Natural killer cell (primary cell): ENCODE data around the gene ZNF532. TPM values are rescaled to one million over a fixed set of nuclear protein-coding genes. Genes with fewer than 3 reads are reported as not detected.

Experiments used
- ATAC-seq, 3 donors: fragments of 150-1000 bp in 2 of 3; fragments of 200-7000 bp in 1 of 3; cut with Tn5 transposase; 1 replicate in 1 of 3; 2 replicates in 2 of 3; pipeline ENCODE4 v1.10.0; 2021; ENCODE audit warnings: mild to moderate bottlenecking in 2 of 3, moderate library complexity in 2 of 3
- DNase-seq, 2 donors: peaks; one replicate each; pipeline versions ENCODE4 v3.0.0 to v3.0.0-alpha.2; 2013 to 2021; ENCODE audit warnings: mixed read lengths in 1 of 2
- H3K27ac ChIP-seq: one replicate; pipeline ENCODE4 v1.5.1; 2013; ENCODE audit warnings: mild to moderate bottlenecking, low read length
- H3K27me3 ChIP-seq: one replicate; pipeline ENCODE4 v1.6.1; 2013; ENCODE audit warnings: low read length; ENCODE audit not compliant: control insufficient read depth, insufficient read depth
- H3K36me3 ChIP-seq: one replicate; pipeline ENCODE4 v1.6.1; 2013; ENCODE audit warnings: low read length; ENCODE audit not compliant: control insufficient read depth, insufficient read depth
- H3K4me1 ChIP-seq: one replicate; pipeline ENCODE4 v1.6.1; 2013; ENCODE audit warnings: low read length; ENCODE audit not compliant: control insufficient read depth, insufficient read depth
- H3K4me3 ChIP-seq: one replicate; pipeline ENCODE4 v1.5.1; 2013; ENCODE audit warnings: low read length
- H3K9me3 ChIP-seq: one replicate; pipeline ENCODE4 v1.6.1; 2013; ENCODE audit warnings: low read length; ENCODE audit not compliant: control insufficient read depth, insufficient read depth
- H3K27ac Mint-ChIP-seq, 2 donors: one replicate each; pipeline ENCODE4 v1.8.0; 2022; ENCODE audit warnings: mild to moderate bottlenecking in 2 of 2, mixed read lengths in 2 of 2, moderate library complexity in 1 of 2
- H3K27me3 Mint-ChIP-seq, 2 donors: one replicate each; pipeline ENCODE4 v1.8.0; 2022; ENCODE audit warnings: low read depth in 2 of 2, mixed read lengths in 2 of 2
- H3K36me3 Mint-ChIP-seq: one replicate; pipeline ENCODE4 v1.8.0; 2022; ENCODE audit warnings: mixed read lengths
- H3K4me1 Mint-ChIP-seq, 2 donors: one replicate each; pipeline ENCODE4 v1.8.0; 2022; ENCODE audit warnings: mixed read lengths in 2 of 2
- H3K4me3 Mint-ChIP-seq: one replicate; pipeline ENCODE4 v1.8.0; 2022; ENCODE audit warnings: mild to moderate bottlenecking, moderate library complexity, mixed read lengths
- H3K9me3 Mint-ChIP-seq, 2 donors: one replicate each; pipeline ENCODE4 v1.8.0; 2022; ENCODE audit warnings: mixed read lengths in 2 of 2
- WGBS: methylation state at CpG from one replicate; pipeline ENCODE4 v1.1.7; 2013; ENCODE audit warnings: missing lambda C conversion rate; ENCODE audit not compliant: insufficient coverage; 5-methylcytosine and 5-hydroxymethylcytosine counted together
- intact Hi-C: fragments of 100-400 bp; cut with micrococcal nuclease; formaldehyde crosslinking; loops from one replicate; pipeline ENCODE4 v1.14.2; 2022
- total RNA-seq, 4 donors: library from RNA; stranded (reverse); fragments of 120-200 nt in 1 of 4; gene quantifications; one replicate each; pipeline versions ENCODE4 v1.2.3 to v1.2.4, GENCODE V29; 2013 to 2022
- TF ChIP-seq, protein P1 (sequence below): fragments of 200-600 bp; IDR thresholded peaks from one replicate; pipeline ENCODE4 v1.8.0; 2022; ENCODE audit warnings: antibody characterized with exemption

The ZNF532 gene
- total RNA-seq, 3 donors from 2014 or later (not counting 1 experiment from before 2014, with no cell fraction given) = 4.8 to 28.5 (median 6.1) TPM

DNA sequence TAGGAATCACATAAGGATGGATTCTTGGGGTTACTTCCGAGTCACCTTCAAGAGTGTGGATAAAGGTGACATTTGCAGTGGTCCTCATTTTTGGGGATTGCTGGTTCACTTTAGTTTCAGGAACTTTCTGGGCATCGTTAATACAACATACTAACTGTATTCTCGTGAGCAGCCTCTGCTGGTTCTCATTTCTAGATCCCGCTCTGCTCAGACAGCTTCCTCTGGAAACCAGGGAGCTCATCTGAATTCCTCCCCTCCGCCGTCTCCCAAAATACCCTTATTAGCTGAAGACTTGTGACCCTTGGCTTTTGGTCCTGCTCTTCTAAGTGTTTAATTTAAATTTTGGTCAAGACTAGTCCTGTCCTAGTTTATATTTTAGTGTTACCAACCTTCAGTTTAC lies 64.5 kb downstream of the ZNF532 start:
- Histone ChIP-seq H3K4me3 (no peak overlapping the region), H3K4me1 (no peaks in the 10 kb centered on the region), H3K27me3 (no peaks in the 10 kb centered on the region), H3K36me3 (no peaks in the 10 kb centered on the region), H3K9me3 (no peaks in the 10 kb centered on the region), H3K27ac (no peak overlapping the region)
- no peaks in the 10 kb centered on the region for H3K9me3 Mint-ChIP-seq
- H3K36me3 Mint-ChIP-seq = no peaks in the 10 kb centered on the region
- H3K27ac Mint-ChIP-seq = no peak overlapping the region
- no peak for ATAC-seq
- no peak for DNase-seq
- TF ChIP-seq, protein P1, sequence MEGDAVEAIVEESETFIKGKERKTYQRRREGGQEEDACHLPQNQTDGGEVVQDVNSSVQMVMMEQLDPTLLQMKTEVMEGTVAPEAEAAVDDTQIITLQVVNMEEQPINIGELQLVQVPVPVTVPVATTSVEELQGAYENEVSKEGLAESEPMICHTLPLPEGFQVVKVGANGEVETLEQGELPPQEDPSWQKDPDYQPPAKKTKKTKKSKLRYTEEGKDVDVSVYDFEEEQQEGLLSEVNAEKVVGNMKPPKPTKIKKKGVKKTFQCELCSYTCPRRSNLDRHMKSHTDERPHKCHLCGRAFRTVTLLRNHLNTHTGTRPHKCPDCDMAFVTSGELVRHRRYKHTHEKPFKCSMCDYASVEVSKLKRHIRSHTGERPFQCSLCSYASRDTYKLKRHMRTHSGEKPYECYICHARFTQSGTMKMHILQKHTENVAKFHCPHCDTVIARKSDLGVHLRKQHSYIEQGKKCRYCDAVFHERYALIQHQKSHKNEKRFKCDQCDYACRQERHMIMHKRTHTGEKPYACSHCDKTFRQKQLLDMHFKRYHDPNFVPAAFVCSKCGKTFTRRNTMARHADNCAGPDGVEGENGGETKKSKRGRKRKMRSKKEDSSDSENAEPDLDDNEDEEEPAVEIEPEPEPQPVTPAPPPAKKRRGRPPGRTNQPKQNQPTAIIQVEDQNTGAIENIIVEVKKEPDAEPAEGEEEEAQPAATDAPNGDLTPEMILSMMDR = no peak
- peaks cover 6 to 16% of the 10 kb centered on the region in 2 donors for H3K27me3 Mint-ChIP-seq
- no peak overlapping the region for H3K4me3 Mint-ChIP-seq
- H3K4me1 Mint-ChIP-seq = no peaks in the 10 kb centered on the region
- intact Hi-C loops = no loop called here
- 91% methylated on average over 6 of the region's 6 CpGs for WGBS

DNA sequence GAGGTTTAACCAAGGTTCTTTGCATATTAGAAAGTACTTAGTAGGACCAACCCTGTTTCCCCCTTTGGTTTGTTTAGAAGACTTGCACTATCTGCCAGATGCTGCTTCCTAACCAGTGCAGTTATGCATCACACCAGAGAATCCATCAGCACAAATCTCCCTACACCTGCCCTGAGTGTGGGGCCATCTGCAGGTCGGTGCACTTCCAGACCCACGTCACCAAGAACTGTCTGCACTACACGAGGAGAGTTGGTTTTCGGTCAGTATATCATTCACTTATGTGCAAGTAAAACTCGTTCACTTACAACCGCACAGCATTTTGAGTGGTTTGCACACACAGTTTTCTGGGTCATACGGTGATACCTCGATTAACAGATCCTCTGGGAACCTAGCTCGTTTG lies 69.7 kb downstream of the ZNF532 start:
- H3K27ac Mint-ChIP-seq = no peak overlapping the region
- H3K27me3 ChIP-seq = no peaks in the 10 kb centered on the region
- H3K4me3 Mint-ChIP-seq = no peak overlapping the region
- intact Hi-C loops = no loop called here
- H3K36me3 Mint-ChIP-seq = no peaks in the 10 kb centered on the region
- ATAC-seq (no peak), DNase-seq (no peak)
- TF ChIP-seq, protein P1 = no peak
- H3K9me3 ChIP-seq = no peaks in the 10 kb centered on the region
- H3K4me1 Mint-ChIP-seq = no peaks in the 10 kb centered on the region
- H3K27ac ChIP-seq = no peak overlapping the region
- H3K4me1 ChIP-seq = no peaks in the 10 kb centered on the region
- H3K27me3 Mint-ChIP-seq = peaks cover 6 to 7% of the 10 kb centered on the region in 2 donors
- WGBS = 88% methylated on average over 9 of the region's 9 CpGs
- H3K4me3 ChIP-seq = no peak overlapping the region
- no peaks in the 10 kb centered on the region for H3K36me3 ChIP-seq
- H3K9me3 Mint-ChIP-seq = no peaks in the 10 kb centered on the region

DNA sequence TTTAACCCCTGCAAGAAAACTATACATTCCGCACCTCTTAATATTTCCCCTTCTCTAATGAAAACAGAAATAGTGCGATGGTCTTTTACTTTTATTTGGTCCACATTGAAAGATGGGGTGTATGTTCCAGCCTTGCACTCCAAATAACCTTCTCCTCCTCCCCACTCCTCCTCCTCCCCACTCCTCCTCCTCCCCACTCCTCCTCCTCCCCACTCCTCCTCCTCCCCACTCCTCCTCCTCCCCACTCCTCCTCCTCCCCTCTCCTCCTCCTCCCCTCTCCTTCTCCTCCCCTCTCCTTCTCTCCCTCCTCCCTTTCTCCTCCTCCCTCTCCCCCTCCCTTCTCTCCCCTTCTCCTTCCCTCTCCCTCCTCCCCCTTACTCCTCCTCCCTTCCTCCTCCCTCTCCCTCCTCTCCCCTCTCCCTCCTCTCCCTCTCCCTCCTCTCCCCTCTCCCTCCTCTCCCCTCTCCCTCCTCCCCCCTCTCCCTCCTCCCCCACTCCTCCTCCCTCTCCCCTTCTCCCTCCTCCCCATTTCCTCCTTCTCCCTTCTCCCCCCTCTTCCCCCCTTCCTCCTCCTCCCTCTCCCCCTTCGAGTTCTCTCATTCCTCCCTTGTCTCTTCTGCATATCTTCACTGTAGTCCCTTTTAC lies 70.4 kb downstream of the ZNF532 start:
- no peaks in the 10 kb centered on the region for H3K9me3 ChIP-seq
- no peak overlapping the region for H3K27ac Mint-ChIP-seq
- no peak overlapping the region for H3K4me3 ChIP-seq
- H3K4me3 Mint-ChIP-seq = no peak overlapping the region
- H3K27me3 Mint-ChIP-seq = peaks cover 6 to 7% of the 10 kb centered on the region in 2 donors
- H3K36me3 Mint-ChIP-seq = no peaks in the 10 kb centered on the region
- no peaks in the 10 kb centered on the region for H3K9me3 Mint-ChIP-seq
- no peaks in the 10 kb centered on the region for H3K4me1 ChIP-seq
- WGBS = 83% methylated on average over 3 of the region's 3 CpGs
- ATAC-seq = no peak
- H3K36me3 ChIP-seq = no peaks in the 10 kb centered on the region
- TF ChIP-seq, protein P1 = no peak
- H3K27me3 ChIP-seq = no peaks in the 10 kb centered on the region
- DNase-seq = no peak
- no peaks in the 10 kb centered on the region for H3K4me1 Mint-ChIP-seq
- intact Hi-C loops = no loop called here
- no peak overlapping the region for H3K27ac ChIP-seq
